CD4-positive, alpha-beta T cell (primary cell): ENCODE data around the gene DENND1B. TPM values are rescaled to one million over a fixed set of nuclear protein-coding genes. Genes with fewer than 3 reads are reported as not detected.

ENCODE experiments used
- ATAC-seq: fragments of 200-7000 bp; cut with Tn5 transposase; one replicate; pipeline ENCODE4 v1.10.0; 2022; ENCODE audit warnings: mild to moderate bottlenecking; ENCODE audit not compliant: poor library complexity
- CTCF ChIA-PET: fragments of 350-600 bp; sonication (Branson Sonifier 250); formaldehyde crosslinking; loops from one replicate; lab custom pipeline; 2021; ENCODE audit warnings: antibody characterized with exemption, inconsistent platforms; lab: Charles Lee
- POLR2A ChIA-PET: fragments of 350-600 bp; sonication (Branson Sonifier 250); formaldehyde crosslinking; loops from one replicate; lab custom pipeline; 2021; ENCODE audit warnings: antibody characterized with exemption, inconsistent platforms; lab: Charles Lee
- DNase-seq, 14 experiments: peaks; one replicate each; pipeline ENCODE4 v3.0.0-alpha.2; 2013 to 2020; ENCODE audit warnings: mixed read lengths in 2 of 14
- H3K27ac ChIP-seq, 2 donors: one replicate each; pipeline versions ENCODE4 v1.5.1 to v1.7.0; 2013; ENCODE audit warnings: low read length in 2 of 2, low read depth in 1 of 2, mild to moderate bottlenecking in 1 of 2
- H3K27me3 ChIP-seq, 2 experiments: 1 replicate in 1 of 2; 2 replicates in 1 of 2; pipeline versions ENCODE4 v1.6.1 to v1.7.0; 2013; ENCODE audit warnings: low read length in 2 of 2, control low read depth in 1 of 2, mild to moderate bottlenecking in 1 of 2, moderate library complexity in 1 of 2; ENCODE audit not compliant: insufficient read depth in 2 of 2, control insufficient read depth in 1 of 2
- H3K36me3 ChIP-seq: one replicate; pipeline ENCODE4 v1.6.1; 2013; ENCODE audit warnings: low read length, control low read depth; ENCODE audit not compliant: insufficient read depth
- H3K4me1 ChIP-seq: one replicate; pipeline ENCODE4 v1.6.1; 2013; ENCODE audit warnings: low read length, control low read depth; ENCODE audit not compliant: insufficient read depth
- H3K4me3 ChIP-seq: one replicate; pipeline ENCODE4 v1.5.1; 2013; ENCODE audit warnings: mild to moderate bottlenecking, low read length, moderate library complexity
- H3K9me3 ChIP-seq, 2 experiments: 1 replicate in 1 of 2; 2 replicates in 1 of 2; pipeline versions ENCODE4 v1.6.1 to v1.7.0; 2013; ENCODE audit warnings: low read length in 2 of 2, mild to moderate bottlenecking in 2 of 2, control low read depth in 1 of 2, moderate library complexity in 1 of 2; ENCODE audit not compliant: control insufficient read depth in 1 of 2, insufficient read depth in 1 of 2
- H3K27ac Mint-ChIP-seq: one replicate; pipeline ENCODE4 v1.8.0; 2020; ENCODE audit warnings: mixed read lengths
- H3K27me3 Mint-ChIP-seq: one replicate; pipeline ENCODE4 v1.8.0; 2021; ENCODE audit warnings: mixed read lengths
- H3K36me3 Mint-ChIP-seq: one replicate; pipeline ENCODE4 v1.8.0; 2021; ENCODE audit warnings: low read depth, mixed read lengths
- H3K4me1 Mint-ChIP-seq: one replicate; pipeline ENCODE4 v1.8.0; 2021; ENCODE audit warnings: low read depth, mixed read lengths
- H3K4me3 Mint-ChIP-seq: one replicate; pipeline ENCODE4 v1.8.0; 2020; ENCODE audit warnings: mild to moderate bottlenecking, mixed read lengths
- H3K9me3 Mint-ChIP-seq: one replicate; pipeline ENCODE4 v1.8.0; 2020; ENCODE audit warnings: mixed read lengths
- CTCF ChIP-seq: fragments of 200-600 bp; IDR thresholded peaks from one replicate; pipeline ENCODE4 v1.8.0; 2022; ENCODE audit warnings: antibody characterized with exemption, mild to moderate bottlenecking
- intact Hi-C, 2 experiments: fragments of 100-400 bp; cut with DNase I in 1 of 2; cut with micrococcal nuclease in 1 of 2; formaldehyde crosslinking; loops; one replicate each; pipeline versions ENCODE4 v1.15.1 to v1.9.0; 2023 to 2025; cut with DNase I, micrococcal nuclease
- total RNA-seq, 174 experiments: library from RNA in 2 of 174; stranded (reverse) in 2 of 174; gene quantifications; one replicate each; pipeline ENCODE4 v1.2.3 and lab custom pipeline; 2021 to 2026

Gene DENND1B
- total RNA-seq, 2 experiments from 2014 or later: 23.9 to 26.5 TPM

DNA sequence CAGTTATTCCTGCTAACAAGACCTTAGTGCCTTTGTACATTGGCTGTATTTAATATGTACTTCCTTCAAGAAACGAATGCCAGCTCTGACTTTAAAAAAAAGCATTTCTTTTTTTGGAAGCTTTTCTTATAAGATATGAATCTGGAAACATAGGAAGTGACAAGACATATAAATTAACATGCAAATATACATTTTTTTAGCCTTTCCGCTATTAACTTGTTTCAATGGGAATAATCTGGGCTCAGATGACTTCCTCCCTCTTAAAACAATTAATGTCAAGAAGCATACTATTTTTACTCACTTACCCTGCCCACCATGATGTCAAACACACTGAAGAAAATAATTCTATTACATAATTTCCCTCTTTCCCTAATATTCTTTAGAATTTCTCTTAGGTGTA, 1.4 kb downstream of the DENND1B start:
- no peak for TF ChIP-seq CTCF
- CTCF ChIA-PET: interaction anchor here (0.9 kb wide), 1 partner anchor 15 kb away, joined by 3 read pairs; no protein-coding TSS in a partner anchor
- Mint-ChIP-seq H3K4me1 (peaks cover 81% of the 10 kb centered on the region), H3K4me3 (peak overlapping the region; percentile 88), H3K9me3 (no peaks in the 10 kb centered on the region), H3K27ac (peak overlapping the region; percentile 84), H3K27me3 (no peaks in the 10 kb centered on the region), H3K36me3 (peaks cover 23% of the 10 kb centered on the region)
- peak overlapping the region; percentile 69 for H3K4me3 ChIP-seq
- POLR2A ChIA-PET: no interaction called here
- H3K27me3 ChIP-seq: no peaks in the 10 kb centered on the region
- intact Hi-C loops: loop anchor here (2.0 to 10.0 kb wide), 4 partner anchors 13 to 401 kb away; partner anchors contain the start of gene NEK7 (in 1 of the 2)
- H3K9me3 ChIP-seq: no peaks in the 10 kb centered on the region
- peaks cover 5% of the 10 kb centered on the region for H3K36me3 ChIP-seq
- no peak for ATAC-seq
- peaks cover 32% of the 10 kb centered on the region for H3K4me1 ChIP-seq
- no peak overlapping the region for H3K27ac ChIP-seq
- peak in 1 of 14 experiments; percentile 7 for DNase-seq

DNA sequence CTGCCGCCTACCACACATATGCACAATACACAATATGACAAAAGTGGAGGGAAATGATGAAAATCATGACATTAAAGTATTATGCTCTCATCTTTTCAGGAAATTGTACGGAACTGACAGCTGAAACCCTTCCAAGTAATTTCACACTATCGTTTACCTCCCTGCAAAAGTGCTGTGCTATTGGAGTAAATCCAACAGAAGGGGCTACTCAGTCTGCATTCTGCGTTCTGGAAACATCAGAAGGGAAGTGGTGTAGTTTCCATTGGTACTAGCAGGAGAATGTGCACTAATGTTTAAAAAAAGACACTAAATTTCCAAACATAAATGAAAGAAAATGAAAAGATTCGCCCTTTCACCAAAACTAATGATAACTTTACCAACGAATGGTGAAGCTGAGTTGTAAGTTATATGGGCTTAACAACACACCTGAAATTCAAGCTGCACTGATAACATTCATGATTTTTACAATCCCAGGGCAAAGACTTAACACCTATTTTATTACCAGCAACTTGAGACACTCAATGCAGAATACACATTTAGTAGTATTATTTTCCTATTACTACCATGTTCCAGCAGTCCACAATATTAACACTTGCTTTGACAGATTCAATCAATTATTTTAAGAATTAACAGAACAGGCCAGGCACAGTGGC, 3.2 kb downstream of the DENND1B start:
- DNase-seq (no peak), ATAC-seq (no peak)
- H3K27me3 ChIP-seq: no peaks in the 10 kb centered on the region
- Mint-ChIP-seq H3K27me3 (no peaks in the 10 kb centered on the region), H3K4me3 (peak overlapping the region; percentile 88), H3K4me1 (peaks cover 82% of the 10 kb centered on the region), H3K27ac (peak overlapping the region; percentile 84), H3K36me3 (peaks cover 23% of the 10 kb centered on the region), H3K9me3 (no peaks in the 10 kb centered on the region)
- peaks cover 8% of the 10 kb centered on the region for H3K36me3 ChIP-seq
- H3K9me3 ChIP-seq: no peaks in the 10 kb centered on the region
- H3K4me3 ChIP-seq: no peak overlapping the region
- peaks cover 31% of the 10 kb centered on the region for H3K4me1 ChIP-seq
- no peak for TF ChIP-seq CTCF
- POLR2A ChIA-PET: no interaction called here
- intact Hi-C loops: loop anchor here (5.0 to 10.0 kb wide), 3 partner anchors 140 to 403 kb away; partner anchors contain the start of gene NEK7 (in 1 of the 2)
- no peak overlapping the region for H3K27ac ChIP-seq
- CTCF ChIA-PET: interaction anchor here (0.9 to 2.0 kb wide), 2 partner anchors 12 to 56 kb away, joined by 3 to 6 read pairs; no protein-coding TSS in a partner anchor

DNA sequence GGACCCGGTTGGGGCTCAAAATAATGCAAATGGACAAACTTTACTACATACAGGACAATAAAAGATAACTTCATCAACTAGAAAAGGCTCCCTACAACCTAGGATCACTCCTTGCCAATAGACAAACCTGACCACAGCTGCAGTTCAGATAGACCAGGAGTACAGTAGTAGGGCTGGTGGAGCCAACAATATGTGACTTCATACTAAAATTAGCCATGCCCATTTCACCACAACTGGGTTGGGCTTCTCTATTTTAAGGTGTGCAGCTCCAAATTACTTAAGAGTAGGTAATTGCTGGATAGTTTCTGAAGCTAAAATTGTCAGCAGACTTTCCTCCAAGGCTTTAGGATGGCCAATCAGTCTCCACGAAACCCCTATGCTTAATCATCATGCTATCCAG, 3.9 kb downstream of the DENND1B start:
- ATAC-seq: no peak
- Histone ChIP-seq H3K4me1 (peaks cover 28% of the 10 kb centered on the region), H3K9me3 (no peaks in the 10 kb centered on the region), H3K36me3 (peaks cover 8% of the 10 kb centered on the region), H3K4me3 (no peak overlapping the region), H3K27me3 (no peaks in the 10 kb centered on the region), H3K27ac (no peak overlapping the region)
- peaks cover 20% of the 10 kb centered on the region for H3K36me3 Mint-ChIP-seq
- no peaks in the 10 kb centered on the region for H3K9me3 Mint-ChIP-seq
- no peaks in the 10 kb centered on the region for H3K27me3 Mint-ChIP-seq
- no peak for TF ChIP-seq CTCF
- no peak for DNase-seq
- peaks cover 83% of the 10 kb centered on the region for H3K4me1 Mint-ChIP-seq
- intact Hi-C loops: loop anchor here (5.0 to 10.0 kb wide), 3 partner anchors 141 to 403 kb away; partner anchors contain the start of gene NEK7 (in 1 of the 2)
- CTCF ChIA-PET: interaction anchor here (2.0 kb wide), 1 partner anchor 12 kb away, joined by 6 read pairs; no protein-coding TSS in a partner anchor
- POLR2A ChIA-PET: interaction anchor here (0.6 kb wide), 2 partner anchors 11 to 841 kb away, joined by 3 read pairs; no protein-coding TSS in a partner anchor
- H3K27ac Mint-ChIP-seq: no peak overlapping the region
- H3K4me3 Mint-ChIP-seq: no peak overlapping the region
